CD4-positive, alpha-beta T cell treated with Interleukin-12 subunit alpha and Interleukin-12 subunit beta, for 1 hour (primary cell): Measurements from ENCODE around the gene THSD1.
"Not testable (repeated sequence)": the region's sequence is repeated elsewhere in the genome, so short reads cannot be mapped to it uniquely, and the experiment has no call there.

Experiments used
- DNase-seq: peaks from one replicate; pipeline ENCODE4 v3.0.0-alpha.2; 2020

The THSD1 gene

GRCh38 chr13:52348983-52349780 is 56.8 kb downstream of the THSD1 start:
- no peak for DNase-seq

GRCh38 chr13:52348071-52348470 is 57.9 kb downstream of the THSD1 start:
- no peak for DNase-seq

GRCh38 chr13:52345631-52346251 is 60.2 kb downstream of the THSD1 start:
- DNase-seq: no peak

DNA sequence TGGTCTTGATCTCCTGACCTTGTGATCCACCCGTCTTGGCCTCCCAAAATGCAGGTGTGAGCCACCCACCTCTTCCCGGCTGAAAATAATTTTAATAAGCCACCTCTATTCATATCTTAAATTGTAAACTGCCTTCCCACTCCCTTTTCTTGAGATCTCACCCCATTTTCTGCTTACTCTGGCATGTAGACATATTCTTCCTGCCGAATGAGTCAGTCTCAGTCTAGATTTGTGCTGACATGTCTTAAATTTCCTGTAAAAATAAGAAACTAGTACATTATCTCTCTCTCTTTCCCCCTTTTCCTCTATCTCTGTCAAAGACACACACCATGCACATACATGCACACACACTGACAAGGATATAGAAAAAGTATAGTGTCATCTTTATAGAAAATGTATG is 60.9 kb downstream of the THSD1 start:
- DNase-seq: no peak

DNA sequence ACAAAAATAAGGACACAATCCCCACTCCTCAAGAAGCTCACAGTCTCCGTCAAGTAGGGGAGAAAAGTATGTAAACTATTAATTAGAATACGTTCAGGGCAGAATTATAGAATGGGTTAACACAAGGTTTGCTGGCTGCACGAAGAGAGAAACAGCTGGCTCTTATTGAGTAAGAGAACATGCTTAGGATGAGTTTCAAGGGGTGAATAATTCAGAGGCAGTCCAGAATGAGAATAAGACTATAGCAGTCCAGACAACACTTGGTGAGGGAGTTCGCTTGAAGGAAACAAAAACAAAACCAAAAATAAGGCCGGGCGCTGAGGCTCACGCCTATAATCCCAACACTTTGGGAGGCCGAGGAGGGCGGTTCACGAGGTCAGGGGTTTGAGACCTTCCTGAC is 61.9 kb downstream of the THSD1 start:
- no peak for DNase-seq

DNA sequence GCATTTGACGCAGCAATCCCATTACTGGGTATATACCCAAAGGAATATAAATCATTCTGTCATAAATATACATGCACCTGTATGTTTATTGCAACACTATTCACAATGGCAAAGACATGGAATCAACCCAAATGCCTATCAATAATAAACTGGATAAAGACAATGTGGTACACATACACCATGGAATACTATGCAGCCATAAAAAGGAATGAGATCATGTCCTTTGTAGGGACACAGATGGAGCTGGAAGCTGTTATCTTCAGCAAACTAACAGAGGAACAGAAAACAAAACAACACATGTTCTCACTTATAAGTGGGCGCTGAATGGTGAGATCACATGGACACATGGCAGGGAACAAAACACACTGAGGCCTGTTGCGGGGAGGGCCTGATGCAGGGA is 63.8 kb downstream of the THSD1 start:
- DNase-seq: not testable (repeated sequence)

GRCh38 chr13:52337828-52338455 is 68.0 kb downstream of the THSD1 start:
- not testable (repeated sequence) for DNase-seq

- DNase-seq: not testable (repeated sequence)
Measured at GRCh38 chr13:52334107-52334506, 71.9 kb downstream of the THSD1 start.

GRCh38 chr13:52331844-52332243 is 74.1 kb downstream of the THSD1 start:
- DNase-seq: not testable (repeated sequence)
